Endothelial cell of umbilical vein (primary cell): ENCODE measurements around the gene AQP1. TPM values are rescaled to one million over a fixed set of nuclear protein-coding genes. Genes with fewer than 3 reads are reported as not detected.

ENCODE experiments used
- BruUV-seq: library from RNA; stranded (reverse); fragments of 400-500 nt; replicated peaks from 2 replicates; lab custom pipeline; 2021; lab: Mats Ljungman, UMichigan
- CTCF ChIA-PET: fragments of 300-600, 350-600 bp; sonication (Branson Sonifier 250); formaldehyde crosslinking; loops from one replicate; lab custom pipeline; 2021; ENCODE audit warnings: antibody characterized with exemption, inconsistent platforms; lab: Charles Lee
- POLR2A ChIA-PET: fragments of 300-600, 350-600 bp; sonication (Branson Sonifier 250); formaldehyde crosslinking; loops from one replicate; lab custom pipeline; 2021; ENCODE audit warnings: antibody characterized with exemption, inconsistent platforms; lab: Charles Lee
- DNase-seq: peaks from one replicate; pipeline ENCODE4 v3.0.0-alpha.2; 2011; ENCODE audit warnings: low read depth, low spot score
- FAIRE-seq: peaks from 2 replicates; lab custom pipeline; 2011; peaks lifted over from hg19 to GRCh38; lab: Jason Lieb, UNC
- H2AFZ ChIP-seq: 2 replicates; pipeline ENCODE4 v1.6.0; 2012; ENCODE audit warnings: low read depth, low read length, control low read depth, inconsistent platforms
- H3K27ac ChIP-seq: 2 replicates; pipeline ENCODE4 v1.5.1; 2011; ENCODE audit warnings: low read depth, mild to moderate bottlenecking, control low read depth, low read length, moderate library complexity; ENCODE audit not compliant: insufficient read depth
- H3K27me3 ChIP-seq, 2 experiments: 2 replicates each; pipeline versions ENCODE4 v1.6.0 to v1.6.1; 2011; ENCODE audit warnings: low read length in 2 of 2, mixed read lengths in 1 of 2; ENCODE audit not compliant: control insufficient read depth in 2 of 2, insufficient read depth in 2 of 2
- H3K36me3 ChIP-seq, 2 experiments: 2 replicates in 1 of 2; 3 replicates in 1 of 2; pipeline ENCODE4 v1.5.1; 2011; ENCODE audit warnings: low read length in 2 of 2, mild to moderate bottlenecking in 1 of 2, moderate library complexity in 1 of 2; ENCODE audit not compliant: control insufficient read depth in 2 of 2, insufficient read depth in 2 of 2; ENCODE audit errors: extremely low read depth in 1 of 2
- H3K4me1 ChIP-seq: 3 replicates; pipeline ENCODE4 v1.5.1; 2011; ENCODE audit warnings: mild to moderate bottlenecking, low read length; ENCODE audit not compliant: control insufficient read depth, insufficient read depth; ENCODE audit errors: extremely low read depth
- H3K4me2 ChIP-seq: 2 replicates; pipeline ENCODE4 v1.6.1; 2011; ENCODE audit warnings: low read length, control low read depth, mixed read lengths; ENCODE audit not compliant: insufficient read depth
- H3K4me3 ChIP-seq, 3 experiments: fragments of 200-600 bp in 1 of 3; sonication (generic), shearing (Covaris generic) in 1 of 3; replicated peaks in 1 of 3; 2 replicates each; pipeline ENCODE4 v1.5.1; 2011 to 2016; ENCODE audit warnings: control low read depth in 3 of 3, low read length in 3 of 3, mild to moderate bottlenecking in 2 of 3, inconsistent platforms in 1 of 3, low read depth in 1 of 3, moderate library complexity in 1 of 3; ENCODE audit not compliant: insufficient read depth in 1 of 3
- H3K79me2 ChIP-seq: 2 replicates; pipeline ENCODE4 v1.6.0; 2012; ENCODE audit warnings: low read length, inconsistent platforms; ENCODE audit not compliant: control insufficient read depth, insufficient read depth
- H3K9ac ChIP-seq: replicated peaks from 2 replicates; pipeline ENCODE3; 2011; ENCODE audit warnings: low read length, control low read depth; ENCODE audit not compliant: insufficient read depth; ENCODE audit errors: extremely low read depth
- H3K9me1 ChIP-seq: replicated peaks from 3 replicates; pipeline ENCODE4 v1.6.0; 2011; ENCODE audit warnings: mild to moderate bottlenecking, low read length; ENCODE audit not compliant: control insufficient read depth, insufficient read depth; ENCODE audit errors: extremely low read depth
- H3K9me3 ChIP-seq: replicated peaks from 2 replicates; pipeline ENCODE4 v1.5.1; 2012; ENCODE audit warnings: low read length, inconsistent platforms; ENCODE audit not compliant: control insufficient read depth, insufficient read depth
- H4K20me1 ChIP-seq: replicated peaks from 2 replicates; pipeline ENCODE3; 2011; ENCODE audit warnings: mild to moderate bottlenecking, low read length; ENCODE audit not compliant: control insufficient read depth, insufficient read depth; ENCODE audit errors: extremely low read depth
- CTCF ChIP-seq, 2 donors: IDR thresholded peaks; 1 replicate in 1 of 2; 2 replicates in 1 of 2; pipeline ENCODE4 v1.5.1; 2011; ENCODE audit warnings: low read length in 2 of 2, mild to moderate bottlenecking in 2 of 2, moderate library complexity in 2 of 2, control low read depth in 1 of 2, inconsistent platforms in 1 of 2, low read depth in 1 of 2; ENCODE audit not compliant: insufficient read depth in 1 of 2; ENCODE audit errors: extremely low read depth in 1 of 2
- EZH2 ChIP-seq: IDR thresholded peaks from 2 replicates; pipeline ENCODE4 v1.6.1; 2012; ENCODE audit warnings: borderline replicate concordance, low read depth, mild to moderate bottlenecking, moderate library complexity, low read length, inconsistent platforms; ENCODE audit not compliant: severe bottlenecking
- FOS ChIP-seq: IDR thresholded peaks from 2 replicates; pipeline ENCODE4 v1.6.1; 2011; ENCODE audit warnings: mild to moderate bottlenecking, low read length, moderate library complexity, borderline replicate concordance; ENCODE audit not compliant: insufficient read depth
- GATA2 ChIP-seq: IDR thresholded peaks from 2 replicates; pipeline ENCODE4 v1.7.0; 2011; ENCODE audit warnings: low read depth, mild to moderate bottlenecking, moderate library complexity, mixed read lengths, low read length; ENCODE audit not compliant: insufficient read length, insufficient read depth
- JUN ChIP-seq: IDR thresholded peaks from 2 replicates; pipeline ENCODE4 v1.6.1; 2011; ENCODE audit warnings: borderline replicate concordance, low read depth; ENCODE audit not compliant: insufficient read length, insufficient read depth
- MAX ChIP-seq: IDR thresholded peaks from 2 replicates; pipeline ENCODE4 v1.6.1; 2011; ENCODE audit not compliant: insufficient read depth, insufficient read length
- MYC ChIP-seq: IDR thresholded peaks from one replicate; pipeline ENCODE4 v1.6.1; 2011; ENCODE audit warnings: mild to moderate bottlenecking, low read depth, low read length
- POLR2A ChIP-seq: IDR thresholded peaks from 2 replicates; pipeline ENCODE4 v1.6.1; 2012; ENCODE audit warnings: low read depth, mild to moderate bottlenecking, control low read depth, low read length
- POLR2AphosphoS5 ChIP-seq: IDR thresholded peaks from 2 replicates; pipeline ENCODE4 v1.6.1; 2012; ENCODE audit warnings: low read depth, mild to moderate bottlenecking, control low read depth, low read length, moderate library complexity; ENCODE audit not compliant: insufficient read depth
- dilution Hi-C: fragments of 300-500 bp; cut with MboI; formaldehyde crosslinking; loops from one replicate; pipeline ENCODE4 v1.15.0; 2019; ENCODE audit warnings: low sequenced_read_pairs; ENCODE audit not compliant: extremely low pct_ligation_motif_present
- intact Hi-C: fragments of 100-400 bp; cut with micrococcal nuclease; formaldehyde crosslinking; loops from one replicate; pipeline ENCODE4 v1.10.0; 2022
- polyA plus RNA-seq, 4 experiments: library from polyadenylated mRNA; depleted of rRNA in 3 of 4; stranded (reverse) in 3 of 4; unstranded in 1 of 4; fragments of >200 nt; gene quantifications; 2 replicates each; pipeline versions ENCODE4 v1.2.1 to v1.2.3, GENCODE V29; 2011 to 2012; ENCODE audit warnings: missing spikeins in 1 of 4
- total RNA-seq: library from RNA; stranded (reverse); gene quantifications from 2 replicates; pipeline ENCODE4 v1.2.3, GENCODE V29; 2021

Gene AQP1
- total and polyA plus RNA-seq, 2 donors (not counting 3 experiments of a cell fraction or from before 2014, with no cell fraction given), result 11.7 to 15.9 TPM

- H3K4me2 ChIP-seq, result no peak overlapping the region
- no peak overlapping the region for H3K4me3 ChIP-seq
- no peak for TF ChIP-seq JUN
- TF ChIP-seq FOS, result no peak
- no peak for TF ChIP-seq POLR2A
- no peak for TF ChIP-seq EZH2
- no peak for TF ChIP-seq MAX
- no peak for TF ChIP-seq POLR2AphosphoS5
- TF ChIP-seq GATA2, result no peak
- TF ChIP-seq MYC, result no peak
- TF ChIP-seq CTCF (IDR thresholded peaks at IDR 0.05; ENCODE audit: extremely low read depth in 1 of 2, insufficient read depth in 1 of 2, low read depth in 1 of 2, low read length in 2 of 2), result no peak
- no peaks in the 10 kb centered on the region for H3K36me3 ChIP-seq
- no peaks in the 10 kb centered on the region for H3K9me1 ChIP-seq
- no peak overlapping the region for H3K27ac ChIP-seq
- no TSS peak for BruUV-seq
- intact Hi-C loops, result no loop called here
- no peak overlapping the region for H3K9ac ChIP-seq
- dilution Hi-C loops, result no loop called here
- DNase-seq, result no peak
- no peak for FAIRE-seq
- H3K27me3 ChIP-seq, result peaks cover 19 to 29% of the 10 kb centered on the region in 2 experiments
- no peaks in the 10 kb centered on the region for H3K9me3 ChIP-seq
- H4K20me1 ChIP-seq, result no peaks in the 10 kb centered on the region
- H3K79me2 ChIP-seq, result no peaks in the 10 kb centered on the region
- ChIA-PET CTCF (interaction anchor here (1.4 to 4.6 kb wide), 5 partner anchors 12 to 168 kb away, joined by 3 to 22 read pairs (median 6); no protein-coding TSS in a partner anchor), POLR2A (no interaction called here)
- H2AFZ ChIP-seq, result no peak overlapping the region
- H3K4me1 ChIP-seq, result no peaks in the 10 kb centered on the region
Observed at GRCh38 chr7:30970074-30970473, 58.4 kb downstream of the AQP1 start.
